Lower leg skin (tissue), 3 donors: Measurements from ENCODE around the gene HGF.

Source experiments
- POLR2A ChIP-seq, 2 donors: fragments of 450-650 bp; IDR thresholded peaks; one replicate each; pipeline ENCODE4 v1.6.1; 2016 to 2017; ENCODE audit warnings: antibody characterized with exemption in 2 of 2, mild to moderate bottlenecking in 1 of 2, moderate library complexity in 1 of 2
- TF ChIP-seq, protein P1 (sequence below), 3 donors: fragments of 450-650 bp; IDR thresholded peaks; one replicate each; pipeline ENCODE4 v1.5.1; 2016; ENCODE audit warnings: antibody characterized with exemption in 3 of 3, mild to moderate bottlenecking in 3 of 3, moderate library complexity in 2 of 3

DNA sequence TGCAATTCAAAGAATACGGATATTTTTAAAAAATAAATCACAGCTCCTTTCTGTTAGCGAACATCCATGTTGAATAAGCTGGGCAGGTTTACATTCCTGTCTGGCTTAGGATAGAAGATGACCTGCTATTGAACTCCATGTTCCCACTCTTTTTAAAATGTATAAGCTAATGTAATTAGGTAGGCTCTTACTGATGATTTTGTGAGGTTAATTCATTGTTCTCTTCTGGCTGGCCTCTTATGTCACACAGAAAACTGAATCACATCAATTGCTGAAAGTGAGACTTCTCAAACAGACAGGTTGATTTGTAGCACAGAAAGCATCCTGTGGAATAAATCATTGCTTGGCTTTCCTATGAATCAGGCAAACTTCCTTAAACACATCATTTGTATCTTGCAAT lies 24.2 kb downstream of the HGF start:
- TF ChIP-seq, protein P1, sequence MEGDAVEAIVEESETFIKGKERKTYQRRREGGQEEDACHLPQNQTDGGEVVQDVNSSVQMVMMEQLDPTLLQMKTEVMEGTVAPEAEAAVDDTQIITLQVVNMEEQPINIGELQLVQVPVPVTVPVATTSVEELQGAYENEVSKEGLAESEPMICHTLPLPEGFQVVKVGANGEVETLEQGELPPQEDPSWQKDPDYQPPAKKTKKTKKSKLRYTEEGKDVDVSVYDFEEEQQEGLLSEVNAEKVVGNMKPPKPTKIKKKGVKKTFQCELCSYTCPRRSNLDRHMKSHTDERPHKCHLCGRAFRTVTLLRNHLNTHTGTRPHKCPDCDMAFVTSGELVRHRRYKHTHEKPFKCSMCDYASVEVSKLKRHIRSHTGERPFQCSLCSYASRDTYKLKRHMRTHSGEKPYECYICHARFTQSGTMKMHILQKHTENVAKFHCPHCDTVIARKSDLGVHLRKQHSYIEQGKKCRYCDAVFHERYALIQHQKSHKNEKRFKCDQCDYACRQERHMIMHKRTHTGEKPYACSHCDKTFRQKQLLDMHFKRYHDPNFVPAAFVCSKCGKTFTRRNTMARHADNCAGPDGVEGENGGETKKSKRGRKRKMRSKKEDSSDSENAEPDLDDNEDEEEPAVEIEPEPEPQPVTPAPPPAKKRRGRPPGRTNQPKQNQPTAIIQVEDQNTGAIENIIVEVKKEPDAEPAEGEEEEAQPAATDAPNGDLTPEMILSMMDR (IDR thresholded peaks at IDR 0.05), result no peak
- no peak for TF ChIP-seq POLR2A (IDR thresholded peaks at IDR 0.05)
